Loucy (cell line): ENCODE data around the gene CDX2.

ENCODE experiments used
- H2AFZ ChIP-seq: fragments of 200-600 bp; sonication (generic); 2 replicates; pipeline ENCODE4 v1.6.0; 2016; ENCODE audit warnings: antibody characterized with exemption, mild to moderate bottlenecking, low read length, moderate library complexity
- H3F3A ChIP-seq: fragments of 200-600 bp; 2 replicates; pipeline ENCODE4 v1.6.0; 2016; ENCODE audit warnings: antibody characterized with exemption, low read depth, mild to moderate bottlenecking
- H3K27me3 ChIP-seq: fragments of 200-600 bp; sonication (generic); 2 replicates; pipeline ENCODE4 v1.6.1; 2014; ENCODE audit warnings: low read length, mild to moderate bottlenecking; ENCODE audit not compliant: insufficient read depth, poor library complexity, severe bottlenecking
- H3K36me3 ChIP-seq: fragments of 200-600 bp; sonication (generic); 2 replicates; pipeline ENCODE4 v1.6.1; 2016; ENCODE audit warnings: low read length; ENCODE audit not compliant: insufficient read depth
- H3K4me1 ChIP-seq: fragments of 200-600 bp; sonication (generic); 2 replicates; pipeline ENCODE4 v1.5.1; 2014; ENCODE audit warnings: low read length, mild to moderate bottlenecking; ENCODE audit not compliant: insufficient read depth, poor library complexity, severe bottlenecking
- H3K4me2 ChIP-seq: fragments of 200-600 bp; sonication (generic); 2 replicates; pipeline ENCODE4 v1.6.0; 2014; ENCODE audit warnings: antibody characterized with exemption, low read length, low read depth, mild to moderate bottlenecking; ENCODE audit not compliant: poor library complexity, severe bottlenecking
- H3K4me3 ChIP-seq: fragments of 200-600 bp; sonication (generic); 2 replicates; pipeline ENCODE4 v1.5.1; 2014; ENCODE audit warnings: low read length, mild to moderate bottlenecking, mixed read lengths; ENCODE audit not compliant: poor library complexity, severe bottlenecking
- H3K79me2 ChIP-seq: fragments of 200-600 bp; sonication (generic); 2 replicates; pipeline ENCODE4 v1.6.1; 2014; ENCODE audit warnings: low read length; ENCODE audit not compliant: insufficient read depth
- H3K9ac ChIP-seq: fragments of 200-600 bp; sonication (generic); 2 replicates; pipeline ENCODE4 v1.6.0; 2014; ENCODE audit warnings: mild to moderate bottlenecking, low read depth, low read length, moderate library complexity; ENCODE audit not compliant: poor library complexity, severe bottlenecking
- H3K9me2 ChIP-seq: fragments of 200-600 bp; sonication (generic); replicated peaks from 2 replicates; pipeline ENCODE4 v1.6.1; 2016; ENCODE audit warnings: low read depth, low read length, mixed read lengths
- H3K9me3 ChIP-seq: fragments of 200-600 bp; sonication (generic); 2 replicates; pipeline ENCODE4 v1.6.1; 2014; ENCODE audit warnings: mild to moderate bottlenecking, antibody characterized with exemption, low read length, low read depth; ENCODE audit not compliant: insufficient read depth
- H4K20me1 ChIP-seq: fragments of 200-600 bp; sonication (generic); 2 replicates; pipeline ENCODE4 v1.6.0; 2014; ENCODE audit warnings: antibody characterized with exemption, low read length, mild to moderate bottlenecking; ENCODE audit not compliant: insufficient read depth, poor library complexity, severe bottlenecking
- CTCF ChIP-seq: fragments of 200-600 bp; sonication (generic); conservative IDR thresholded peaks from 2 replicates; pipeline ENCODE4 v1.5.1; 2014; ENCODE audit warnings: mild to moderate bottlenecking, antibody characterized with exemption, low read length
- EZH2phosphoT487 ChIP-seq: fragments of 200-600 bp; IDR thresholded peaks from 2 replicates; pipeline ENCODE4 v1.6.1; 2018; ENCODE audit warnings: antibody characterized with exemption, mild to moderate bottlenecking, moderate library complexity, borderline replicate concordance

The CDX2 gene

GRCh38 chr13:27988520-27988919, 19.4 kb upstream of the CDX2 start, which contains the start of gene URAD:
Gene URAD (minus strand): TSS chr13:27988693. CDS start chr13:27988637, 56 bp downstream.
- Histone ChIP-seq H3K4me1 (no peaks in the 10 kb centered on the region), H3K4me3 (no peak within 1 kb of the TSS), H3K27me3 (no peaks in the 10 kb centered on the region), H3K9me2 (no peaks in the 10 kb centered on the region), H3F3A (no peaks in the 10 kb centered on the region), H2AFZ (no peak within 1 kb of the TSS), H3K36me3 (no peaks in the 10 kb centered on the region), H3K9ac (no peak within 1 kb of the TSS), H4K20me1 (no peaks in the 10 kb centered on the region), H3K79me2 (no peaks in the 10 kb centered on the region), H3K9me3 (no peaks in the 10 kb centered on the region), H3K4me2 (no peak within 1 kb of the TSS)
- no peak for TF ChIP-seq CTCF
- no peak for TF ChIP-seq EZH2phosphoT487

GRCh38 chr13:27985600-27985999, 16.5 kb upstream of the CDX2 start:
- H3K4me3 ChIP-seq = no peak overlapping the region
- TF ChIP-seq CTCF = no peak
- H3K27me3 ChIP-seq = no peaks in the 10 kb centered on the region
- no peaks in the 10 kb centered on the region for H3K9me3 ChIP-seq
- H3K9ac ChIP-seq = no peak overlapping the region
- H3K36me3 ChIP-seq = no peaks in the 10 kb centered on the region
- H2AFZ ChIP-seq = no peak overlapping the region
- H3K79me2 ChIP-seq = no peaks in the 10 kb centered on the region
- H3K4me2 ChIP-seq = no peak overlapping the region
- H3K4me1 ChIP-seq = no peaks in the 10 kb centered on the region
- H3K9me2 ChIP-seq = no peaks in the 10 kb centered on the region
- H4K20me1 ChIP-seq = no peaks in the 10 kb centered on the region
- H3F3A ChIP-seq = no peaks in the 10 kb centered on the region

- Histone ChIP-seq H3K36me3 (no peaks in the 10 kb centered on the region), H3K4me2 (no peak overlapping the region), H2AFZ (peak overlapping the region; percentile 38; the same call in 1 of the 2 replicates), H3K27me3 (no peaks in the 10 kb centered on the region), H3K9me2 (no peaks in the 10 kb centered on the region), H3F3A (no peaks in the 10 kb centered on the region), H3K4me3 (no peak overlapping the region), H3K9ac (no peak overlapping the region), H3K9me3 (no peaks in the 10 kb centered on the region), H3K79me2 (no peaks in the 10 kb centered on the region), H3K4me1 (no peaks in the 10 kb centered on the region), H4K20me1 (no peaks in the 10 kb centered on the region)
- TF ChIP-seq EZH2phosphoT487 (no peak), CTCF (no peak)
These were observed 13.2 kb upstream of the CDX2 start for GRCh38 chr13:27982361-27982760.
